HG02885 (cell line): ENCODE results near the gene KLF9.

Experiments used
- ATAC-seq: cut with Tn5 transposase; IDR thresholded peaks from one replicate; pipeline ENCODE4 v1.9.1; 2021; ENCODE audit warnings: mild to moderate bottlenecking; ENCODE audit not compliant: unreplicated experiment, poor library complexity

The KLF9 gene

DNA sequence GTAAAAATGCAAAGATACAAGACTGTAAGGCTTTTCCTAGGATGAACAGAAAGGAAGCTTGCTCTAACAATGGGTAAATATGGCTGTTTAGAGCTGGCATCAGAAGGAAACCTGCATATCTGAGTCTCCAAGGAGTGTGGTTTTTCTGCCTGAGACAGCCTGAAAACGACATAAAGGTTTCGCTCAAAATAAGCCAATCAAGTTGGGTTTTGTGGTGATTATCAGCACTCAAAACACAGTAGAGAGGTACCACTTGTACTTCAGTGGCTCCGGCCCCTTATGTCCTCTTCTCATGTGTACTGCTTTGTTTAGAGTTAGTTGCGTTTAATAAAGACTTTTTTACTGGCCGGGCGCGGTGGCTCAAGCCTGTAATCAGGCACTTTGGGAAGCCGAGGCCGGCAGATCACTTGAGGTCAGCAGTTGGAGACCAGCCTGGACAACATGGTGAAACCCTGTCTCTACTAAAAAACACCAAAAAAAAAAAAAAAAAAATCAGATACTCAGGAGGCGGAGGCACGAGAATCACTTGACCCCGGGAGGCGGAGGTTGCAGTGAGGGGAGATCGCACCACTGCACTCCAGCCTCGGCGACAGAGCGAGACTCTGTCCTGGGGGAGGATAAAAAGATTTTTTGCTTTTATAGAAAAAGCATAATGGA lies 39.4 kb downstream of the KLF9 start:
- no peak for ATAC-seq

DNA sequence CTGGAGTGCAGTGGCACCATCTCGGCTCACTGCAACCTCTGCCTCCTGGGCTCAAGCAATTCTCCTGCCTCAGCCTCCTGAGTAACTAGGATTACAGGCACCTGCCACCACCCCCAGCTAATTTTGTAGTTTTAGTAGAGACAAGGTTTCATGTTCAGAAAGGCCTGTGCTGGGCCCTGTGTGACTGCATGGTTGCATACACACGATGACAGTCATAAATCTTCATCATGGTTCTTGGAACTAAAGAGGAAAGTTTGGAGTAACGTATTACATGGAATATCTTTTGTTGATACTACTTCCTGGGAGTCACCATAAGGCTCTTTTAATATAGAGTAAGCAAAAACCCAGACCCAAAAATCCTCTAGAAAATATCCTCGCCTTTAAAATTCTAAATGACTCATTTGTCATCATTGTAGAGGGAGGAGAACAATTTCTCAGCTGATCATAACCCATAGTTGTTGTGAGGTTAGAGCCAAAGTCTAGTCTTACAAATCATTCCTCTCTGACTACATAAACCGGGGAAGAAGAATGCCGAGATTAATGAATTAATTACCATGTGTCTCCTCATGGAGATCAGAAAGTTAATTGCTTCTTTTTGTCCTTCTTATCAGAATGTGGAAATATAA lies 47.0 kb downstream of the KLF9 start:
- no peak for ATAC-seq

DNA sequence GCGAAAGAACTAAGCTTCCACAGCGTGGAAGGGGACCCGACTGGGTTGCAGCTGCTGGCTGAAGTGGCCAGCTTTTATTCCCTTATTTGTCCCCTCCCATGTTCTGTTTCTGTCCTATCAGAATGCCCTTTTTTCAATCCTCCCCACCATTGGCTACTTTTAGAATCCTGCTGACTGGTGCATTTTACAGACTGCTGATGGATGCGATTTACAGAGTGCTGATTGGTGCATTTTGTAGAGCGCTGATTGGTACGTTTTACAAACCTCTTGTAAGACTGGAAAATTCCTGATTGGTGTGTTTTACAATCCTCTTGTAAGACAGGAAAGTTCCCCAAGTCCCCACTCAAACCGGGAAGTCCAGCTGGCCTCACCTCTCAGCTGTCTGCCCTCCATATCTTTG lies 50.7 kb downstream of the KLF9 start:
- ATAC-seq, result no peak

DNA sequence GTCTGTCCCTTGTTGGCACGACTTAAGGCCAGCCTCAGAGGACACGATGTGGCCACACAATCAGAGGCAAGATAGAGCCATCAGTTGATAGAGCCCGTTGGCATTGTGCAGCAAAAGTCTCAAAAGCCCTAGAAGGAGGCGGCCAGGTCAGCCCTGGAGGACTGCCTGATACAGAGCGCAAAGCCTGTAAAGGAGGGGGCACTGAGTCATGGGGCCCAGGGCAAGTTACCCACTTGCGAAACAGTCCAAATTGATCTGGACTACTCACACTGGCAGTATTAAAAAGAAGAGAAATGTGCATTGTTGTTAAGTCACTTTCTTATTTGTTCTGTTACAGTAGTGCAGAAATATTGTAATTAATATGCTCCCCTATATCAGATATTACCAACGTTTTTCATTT lies 51.5 kb downstream of the KLF9 start:
- ATAC-seq, result no peak

DNA sequence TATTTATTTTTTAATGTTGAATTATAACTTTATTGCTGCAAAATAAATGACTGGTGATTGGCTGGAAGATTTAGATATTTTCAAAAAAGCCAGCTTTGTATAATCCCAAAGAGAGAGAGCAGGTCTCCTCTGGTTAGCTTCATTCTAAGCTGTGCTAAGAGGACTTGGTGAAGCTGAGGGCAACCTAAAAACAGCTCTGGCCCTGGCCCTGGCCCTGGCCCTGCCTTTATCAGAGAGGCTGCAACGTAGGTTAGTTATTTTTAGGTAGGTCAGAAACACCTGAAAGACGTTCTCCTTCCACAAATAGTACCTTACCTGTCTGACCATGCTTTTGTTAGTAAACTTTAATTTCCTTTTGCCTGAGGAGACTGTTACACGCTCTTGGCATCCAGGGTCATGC lies 58.7 kb downstream of the KLF9 start:
- no peak for ATAC-seq

DNA sequence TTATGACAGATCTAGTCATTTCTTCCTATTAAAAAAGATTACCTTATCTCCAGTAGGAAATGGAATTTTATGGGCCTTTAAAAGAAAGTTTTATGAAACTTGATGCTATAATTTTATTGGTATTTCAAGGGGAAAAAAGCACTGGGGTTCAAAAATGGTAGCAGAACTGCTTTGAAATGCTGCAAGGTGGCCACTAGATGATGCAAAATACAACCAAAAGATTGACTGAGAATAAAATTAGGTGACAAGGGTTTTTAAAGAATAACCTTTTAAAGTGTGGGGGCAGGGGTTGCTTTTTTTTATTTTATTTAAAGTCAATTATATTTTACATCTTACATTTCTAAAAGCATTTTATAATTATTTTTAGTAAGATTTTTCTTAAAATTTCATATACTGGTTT lies 61.7 kb downstream of the KLF9 start:
- ATAC-seq, result no peak

DNA sequence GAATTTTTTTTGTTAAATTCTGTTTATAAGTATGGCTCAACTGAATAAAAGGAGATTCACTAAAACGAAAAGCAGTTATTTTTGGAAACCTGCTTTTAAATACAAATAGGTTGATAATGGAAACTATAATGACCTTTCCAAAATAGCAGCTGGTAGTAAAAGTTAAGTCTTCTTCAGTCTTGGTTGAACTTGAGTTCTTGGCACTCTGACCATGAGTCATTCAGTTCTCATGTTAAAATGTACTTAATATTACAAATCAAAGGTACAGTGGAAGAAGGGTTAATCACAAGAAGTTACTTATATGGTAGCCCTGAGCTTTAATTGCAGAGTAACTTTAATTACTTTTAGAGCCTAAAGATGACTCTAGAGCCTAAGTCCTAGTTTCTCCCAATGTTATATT lies 62.1 kb downstream of the KLF9 start:
- no peak for ATAC-seq

DNA sequence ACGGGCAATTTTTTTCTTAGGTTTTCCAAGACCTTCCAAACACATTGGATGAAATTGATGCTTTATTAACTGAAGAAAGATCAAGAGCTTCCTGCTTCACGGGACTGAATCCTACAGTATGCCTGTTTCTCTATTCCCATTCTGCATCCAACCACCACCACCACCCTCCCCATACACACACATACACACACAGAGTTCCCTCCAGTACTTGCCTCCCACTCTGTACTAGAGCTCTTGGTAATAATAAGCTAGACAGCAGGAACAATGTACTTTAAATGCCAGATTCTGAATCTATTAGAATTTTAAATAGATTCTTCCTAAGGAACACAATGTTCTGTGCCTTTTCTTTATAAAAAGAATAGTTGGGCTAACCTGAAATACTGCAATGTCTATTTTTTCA lies 67.4 kb downstream of the KLF9 start:
- ATAC-seq, result no peak

DNA sequence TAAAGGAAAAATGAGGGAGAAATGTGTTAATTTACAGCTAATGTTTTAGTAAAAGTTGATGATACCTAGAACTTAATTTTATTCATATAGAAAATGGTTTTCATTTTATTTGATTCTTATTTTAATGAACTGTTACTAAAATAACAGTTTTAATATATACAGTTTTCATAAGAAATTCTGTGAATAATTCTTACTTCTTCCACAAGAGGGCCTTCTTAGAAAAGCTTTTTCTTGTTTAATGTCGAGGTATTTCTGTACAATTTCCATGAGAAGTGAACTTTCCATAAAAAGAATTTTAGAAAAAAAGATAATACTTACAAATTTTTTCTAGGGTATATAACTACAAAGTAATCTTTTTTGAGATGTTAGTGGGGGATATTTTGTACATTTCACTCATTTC lies 73.9 kb downstream of the KLF9 start:
- ATAC-seq, result no peak
